Activated gamma-delta T cell (primary cell): Measurements from ENCODE around the gene SIX1.

Experiments
- DNase-seq: peaks from one replicate; lab custom pipeline; 2025; lab: John Stamatoyannopoulos, UW
- total RNA-seq, 2 donors: gene quantifications; one replicate each; lab custom pipeline; 2026; lab: John Stamatoyannopoulos, UW

SIX1 gene
- 0 to 0.13 reads per million in 2 donors for total RNA-seq

DNA sequence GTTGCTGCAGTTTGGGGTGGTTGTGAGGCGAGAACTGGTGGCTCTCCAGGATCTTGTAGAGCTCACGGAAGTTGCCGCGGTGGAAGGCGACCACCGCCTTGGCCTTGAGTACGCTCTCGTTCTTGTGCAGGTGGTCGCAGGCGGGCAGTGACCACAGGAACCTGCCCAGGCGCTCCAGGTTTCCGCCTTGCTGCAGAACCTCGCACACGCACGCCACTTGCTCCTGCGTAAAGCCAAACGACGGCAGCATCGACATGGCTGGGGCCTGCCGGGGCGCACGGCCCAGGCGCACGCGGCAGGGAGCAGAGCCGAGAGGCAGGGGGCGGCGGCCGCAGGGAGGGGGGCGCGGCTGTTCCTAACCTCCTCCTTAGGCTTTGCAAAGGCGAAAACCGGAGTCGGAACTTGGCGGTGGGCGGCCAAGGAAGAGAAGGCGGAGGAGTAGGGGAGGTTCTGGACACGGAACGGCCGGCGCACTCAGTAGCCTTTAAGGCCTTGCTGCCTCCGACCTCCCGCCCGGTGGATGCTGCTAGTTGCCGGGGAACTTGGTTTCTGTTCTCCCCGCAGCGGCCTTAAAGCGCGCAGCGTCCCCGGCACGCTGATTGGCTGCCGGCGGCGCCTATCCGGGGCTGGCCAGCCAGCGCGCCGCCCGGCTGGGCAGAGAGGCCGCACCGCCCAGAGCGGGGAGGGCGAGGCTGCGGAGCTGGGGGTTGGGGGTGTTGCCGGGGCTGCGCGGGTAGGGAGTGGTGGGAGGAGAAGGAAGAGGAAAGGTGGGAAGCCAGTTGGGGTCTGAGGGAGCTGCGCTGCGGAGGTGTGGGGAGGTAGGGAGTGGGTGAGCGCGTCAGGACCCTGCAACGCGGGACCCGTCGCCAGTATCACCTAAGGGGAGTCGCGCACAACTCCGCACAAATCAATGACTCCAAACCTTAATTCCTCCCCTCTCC is at the start of gene SIX1:
TSS of gene SIX1 (minus strand) at position 544 of the 941 bp plus-strand sequence. CDS start at position 256, 288 bp downstream.
- DNase-seq: no peak

DNA sequence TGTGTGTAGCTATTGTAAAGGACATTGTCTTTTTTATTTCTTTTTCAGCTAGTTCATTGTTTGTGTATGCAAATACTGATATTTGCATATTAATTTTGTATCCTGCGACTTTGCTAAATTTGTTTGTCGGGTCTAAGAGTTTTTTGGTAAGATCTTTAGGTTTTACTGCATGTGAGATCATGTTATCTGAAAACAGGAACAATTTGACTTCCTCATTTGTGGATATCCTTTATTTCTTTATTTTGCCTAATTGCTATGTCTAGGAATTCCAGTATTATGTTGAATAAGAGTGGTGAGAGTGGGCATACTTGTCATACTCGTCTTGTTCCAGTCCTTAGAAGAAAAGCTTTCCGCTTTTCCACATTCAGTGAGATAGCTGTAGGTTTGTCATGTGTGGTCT is 46.0 kb upstream of the SIX1 start:
- DNase-seq: no peak

DNA sequence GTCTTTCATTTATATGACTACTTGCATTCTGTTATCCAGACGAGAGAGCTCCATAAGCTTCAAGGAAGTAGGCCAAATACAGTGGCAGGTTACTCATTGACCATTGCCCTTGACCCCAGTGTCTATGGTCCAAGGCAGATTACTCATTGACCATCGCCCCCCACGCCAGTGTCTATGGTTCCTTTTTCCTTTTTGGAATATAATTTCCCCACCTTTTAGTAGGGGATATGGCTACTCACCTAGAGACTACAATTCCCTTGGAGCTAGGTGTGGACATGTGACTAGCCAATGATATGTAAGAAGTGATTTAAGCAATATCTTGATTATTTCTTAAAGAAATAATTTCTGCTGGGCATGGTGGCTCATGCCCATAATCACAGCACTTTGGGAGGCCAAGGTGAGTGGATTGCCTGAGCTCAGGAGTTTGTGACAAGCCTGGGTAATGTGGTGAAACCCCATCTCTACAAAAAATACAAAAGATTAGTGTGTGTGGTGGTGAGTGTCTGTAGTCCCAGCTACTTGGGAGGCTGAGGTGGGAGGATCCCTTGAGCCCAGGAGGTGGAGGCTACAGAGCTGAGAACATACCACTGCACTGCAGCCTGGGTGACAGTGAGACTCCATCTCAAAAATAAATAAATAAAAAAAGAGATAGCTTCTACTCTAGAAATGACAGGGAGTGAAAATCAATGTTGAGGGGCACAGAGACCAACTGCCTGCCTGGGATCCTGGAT is 42.3 kb upstream of the SIX1 start:
- DNase-seq: no peak

DNA sequence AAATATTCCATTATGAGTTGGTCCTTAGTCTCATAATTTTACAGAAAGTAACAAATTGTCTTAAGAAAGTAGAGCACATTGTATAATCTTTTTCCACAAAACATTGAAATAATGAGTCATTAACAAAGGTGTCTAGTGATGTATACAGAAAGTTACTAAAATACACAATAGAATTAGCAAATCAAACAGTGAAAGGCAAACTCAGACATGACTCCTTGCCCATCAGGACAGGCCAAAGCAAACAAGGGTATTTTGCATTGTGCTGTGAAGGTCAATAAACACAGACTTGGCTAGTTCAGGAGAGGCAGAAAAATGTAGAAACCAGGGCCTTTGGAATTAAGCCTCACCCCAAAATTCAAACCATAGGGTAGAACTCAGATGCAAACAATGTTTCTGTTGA is 37.6 kb upstream of the SIX1 start:
- no peak for DNase-seq

DNA sequence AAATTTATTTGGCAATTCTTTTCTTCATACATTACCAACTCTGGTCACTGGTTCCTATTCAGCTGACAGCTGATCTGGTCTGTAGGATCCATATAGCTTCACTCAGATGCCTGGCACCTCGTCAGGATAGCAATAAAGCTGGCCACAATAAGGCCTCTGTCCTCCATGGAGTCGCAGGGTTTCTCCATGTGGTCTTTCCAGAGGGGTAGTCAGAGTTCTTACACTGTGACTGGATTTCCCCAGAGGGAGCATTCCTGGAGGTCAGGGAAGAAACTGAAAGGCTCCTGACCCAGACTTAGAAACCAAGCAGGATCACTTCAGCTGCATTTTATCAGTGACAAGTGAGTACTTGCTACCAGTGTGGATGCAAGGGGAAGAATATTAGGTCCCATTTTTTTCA is 34.9 kb upstream of the SIX1 start:
- DNase-seq: no peak

DNA sequence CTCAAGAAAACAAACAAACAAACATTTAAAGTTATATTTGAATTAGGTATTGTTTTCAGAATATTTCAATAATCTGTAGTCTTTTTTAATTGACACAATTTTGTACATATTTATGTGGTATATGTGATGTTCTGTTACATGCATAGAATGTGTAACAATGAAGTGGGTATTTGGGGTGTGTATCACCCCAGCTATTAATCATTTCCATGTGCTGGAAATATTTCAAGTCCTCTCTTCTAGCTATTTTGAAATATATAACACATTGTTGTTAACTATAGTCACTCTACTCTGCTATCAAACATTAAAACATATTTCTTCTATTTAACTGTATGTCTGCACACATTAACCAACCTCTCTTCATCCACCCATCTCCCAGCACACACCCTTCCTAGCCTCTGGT is 32.0 kb upstream of the SIX1 start:
- DNase-seq: no peak

DNA sequence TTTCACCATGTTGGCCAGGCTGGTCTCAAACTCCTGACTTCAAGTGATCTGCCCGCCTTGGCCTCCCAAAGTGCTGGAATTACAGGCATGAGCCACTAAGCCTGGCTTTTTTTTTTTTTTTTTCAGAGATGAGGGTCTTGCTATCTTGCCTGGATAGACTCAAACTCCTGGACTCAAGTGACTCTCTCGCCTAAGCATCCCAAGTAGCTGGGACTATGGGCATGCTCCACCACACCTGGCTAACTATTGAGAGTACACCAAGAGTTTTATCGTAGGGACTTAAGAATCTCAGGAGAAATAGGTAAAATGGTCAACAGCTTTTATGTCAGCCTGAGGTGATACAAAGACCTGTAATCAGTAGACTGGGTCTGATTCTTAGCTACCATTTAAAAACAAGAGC is 31.2 kb upstream of the SIX1 start:
- DNase-seq: no peak

DNA sequence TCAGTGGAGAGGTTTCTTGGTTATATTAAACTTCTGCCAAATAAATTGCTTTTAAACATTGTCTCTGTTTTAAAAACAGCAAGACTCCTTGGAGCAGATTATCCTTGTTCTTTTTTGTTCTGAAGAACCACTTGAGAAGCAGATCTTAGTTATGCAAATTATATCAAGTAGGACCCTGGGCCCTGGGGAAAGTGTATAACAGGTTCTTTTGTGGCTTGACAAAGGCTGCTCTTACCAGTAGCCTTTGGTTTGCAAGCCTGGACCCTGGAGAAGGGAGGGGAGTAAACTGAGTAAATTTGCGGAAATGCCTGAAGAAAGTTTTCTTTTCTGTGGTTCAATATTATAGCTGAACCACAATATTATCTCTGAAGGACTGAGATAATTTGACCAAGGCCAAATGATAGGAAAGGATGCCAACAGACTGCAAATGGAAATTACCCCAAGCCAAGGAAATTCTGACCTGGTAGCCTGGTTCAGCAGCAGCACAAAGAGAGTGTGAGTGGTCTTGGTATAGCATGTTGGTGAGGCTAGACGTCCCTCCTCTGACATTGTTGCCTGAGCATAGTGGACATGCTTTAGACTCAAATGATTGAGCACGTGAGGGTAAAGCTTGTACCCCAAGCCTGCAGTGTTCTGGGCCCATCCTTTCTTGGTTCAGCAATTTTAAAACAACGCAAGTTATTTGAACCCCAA is 30.4 kb upstream of the SIX1 start:
- no peak for DNase-seq

DNA sequence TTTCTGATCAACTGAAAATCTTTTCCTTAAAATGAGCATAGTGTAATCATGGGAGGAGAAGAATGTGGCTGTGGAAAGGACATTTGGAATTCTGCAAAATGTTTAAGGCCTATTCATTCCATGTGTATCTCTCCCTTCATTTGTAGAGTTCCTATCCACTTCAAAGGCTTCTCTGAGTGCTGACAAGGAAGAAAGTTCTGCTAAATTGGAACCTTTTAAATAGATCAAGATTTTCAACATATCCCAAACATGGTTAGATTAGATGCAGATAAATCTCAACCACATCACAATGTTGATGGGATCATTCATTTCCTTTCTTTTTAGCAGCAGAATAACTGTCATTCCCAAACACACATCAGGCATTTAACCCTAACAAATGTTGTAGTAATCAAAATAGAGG is 28.4 kb upstream of the SIX1 start:
- DNase-seq: no peak

DNA sequence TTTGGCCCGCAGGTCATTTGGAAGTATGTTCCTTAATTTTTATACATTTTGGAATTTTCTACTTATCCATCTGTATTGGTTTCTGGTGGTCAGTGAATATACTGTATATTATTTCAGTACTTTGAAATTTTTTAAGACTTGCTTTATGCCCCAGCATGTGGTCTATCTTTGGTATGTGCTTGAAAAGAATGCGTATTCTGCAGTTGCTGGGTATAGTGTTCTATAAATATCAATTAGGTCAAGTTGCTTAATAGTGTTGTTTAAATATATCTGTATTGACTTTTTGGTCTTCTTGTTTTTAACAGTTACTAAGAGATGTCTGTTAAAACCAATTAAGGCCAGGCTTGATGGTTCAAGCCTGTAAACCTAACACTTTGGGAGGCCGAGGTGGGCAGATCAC is 21.7 kb upstream of the SIX1 start:
- DNase-seq: no peak

DNA sequence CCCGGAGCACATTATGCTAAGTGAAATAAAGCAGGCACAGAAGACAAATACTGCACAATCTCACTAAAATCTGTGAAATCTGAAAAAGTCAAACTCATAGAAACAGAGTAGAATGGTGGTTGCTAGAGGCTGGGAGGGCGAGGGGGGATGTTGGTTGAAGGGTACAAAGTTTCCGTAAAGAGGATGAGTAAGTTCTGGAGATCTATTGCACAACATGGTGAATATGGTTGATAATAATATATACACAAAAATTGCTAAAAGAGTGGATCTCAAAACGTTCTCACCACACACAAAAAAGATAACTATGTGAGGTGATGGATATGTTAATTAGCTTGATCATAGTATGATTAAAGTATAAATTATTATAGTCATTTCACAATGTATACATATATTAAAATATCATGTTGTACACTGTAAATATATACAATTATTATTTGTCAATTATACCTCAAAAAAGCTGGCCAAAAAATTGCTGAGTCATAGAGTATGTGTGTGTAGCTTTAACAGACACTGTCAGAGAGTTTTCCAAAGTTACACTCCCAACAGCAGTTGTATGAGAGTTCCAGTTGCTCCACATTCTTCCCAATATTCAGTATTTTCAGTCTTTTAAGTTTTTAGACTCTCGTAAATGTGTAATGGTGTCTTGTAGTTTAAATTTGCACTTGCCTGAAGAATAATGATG is 19.3 kb upstream of the SIX1 start:
- no peak for DNase-seq

DNA sequence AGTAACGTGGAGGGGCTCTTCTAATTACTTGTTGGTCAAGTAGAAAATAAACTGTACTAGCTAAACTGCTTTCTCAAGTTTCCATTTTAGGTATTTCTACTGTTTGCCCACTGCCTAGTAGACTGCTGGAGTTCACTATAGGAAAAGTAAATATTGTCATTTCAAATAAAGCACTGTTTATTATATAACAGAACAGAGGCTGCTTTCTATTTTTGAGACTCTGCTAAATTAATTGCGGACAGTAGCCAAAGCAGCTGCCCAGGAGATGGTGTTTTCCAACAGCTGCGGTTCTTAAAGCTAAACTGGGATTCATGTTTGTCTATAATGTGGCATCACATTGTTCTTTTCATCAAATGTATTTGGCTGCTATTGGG is 15.9 kb upstream of the SIX1 start:
- DNase-seq: no peak

DNA sequence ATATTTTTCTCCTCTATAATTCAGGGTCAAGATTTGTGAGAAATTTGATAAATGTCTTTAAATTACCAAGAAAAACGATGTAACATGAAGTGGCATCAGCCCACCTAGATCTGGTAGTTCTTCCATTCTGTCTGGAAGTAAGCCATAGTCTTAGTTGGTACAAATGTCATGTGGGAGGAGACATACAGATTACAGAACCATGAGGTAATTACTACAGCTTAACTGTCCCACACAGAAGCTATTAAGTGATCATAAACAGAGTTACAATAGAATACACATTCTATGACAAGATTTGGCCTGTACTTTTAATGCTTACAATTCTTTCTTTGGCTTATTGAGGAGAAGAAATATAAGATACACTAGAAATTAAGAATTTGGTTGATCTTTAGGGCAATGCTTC is 13.7 kb upstream of the SIX1 start:
- no peak for DNase-seq

DNA sequence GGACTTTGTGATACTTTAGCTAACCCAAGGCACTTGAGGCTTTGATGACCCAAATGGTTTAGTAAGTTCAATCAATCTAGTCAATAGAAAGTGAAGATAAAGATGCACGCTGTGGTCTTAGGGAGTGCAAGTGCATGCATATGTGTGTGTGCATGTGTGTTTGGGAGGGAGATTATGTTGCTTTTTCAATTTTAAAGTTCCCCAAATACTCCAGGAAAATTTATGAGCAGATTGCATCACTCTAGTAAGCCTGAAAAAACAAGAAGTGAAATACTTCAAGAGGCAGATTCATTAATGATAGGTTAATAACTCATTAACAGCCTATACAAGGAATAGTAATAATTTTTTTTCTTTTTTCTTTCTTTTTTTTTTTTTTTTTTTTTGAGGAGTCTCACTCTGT is 12.4 kb upstream of the SIX1 start:
- no peak for DNase-seq

DNA sequence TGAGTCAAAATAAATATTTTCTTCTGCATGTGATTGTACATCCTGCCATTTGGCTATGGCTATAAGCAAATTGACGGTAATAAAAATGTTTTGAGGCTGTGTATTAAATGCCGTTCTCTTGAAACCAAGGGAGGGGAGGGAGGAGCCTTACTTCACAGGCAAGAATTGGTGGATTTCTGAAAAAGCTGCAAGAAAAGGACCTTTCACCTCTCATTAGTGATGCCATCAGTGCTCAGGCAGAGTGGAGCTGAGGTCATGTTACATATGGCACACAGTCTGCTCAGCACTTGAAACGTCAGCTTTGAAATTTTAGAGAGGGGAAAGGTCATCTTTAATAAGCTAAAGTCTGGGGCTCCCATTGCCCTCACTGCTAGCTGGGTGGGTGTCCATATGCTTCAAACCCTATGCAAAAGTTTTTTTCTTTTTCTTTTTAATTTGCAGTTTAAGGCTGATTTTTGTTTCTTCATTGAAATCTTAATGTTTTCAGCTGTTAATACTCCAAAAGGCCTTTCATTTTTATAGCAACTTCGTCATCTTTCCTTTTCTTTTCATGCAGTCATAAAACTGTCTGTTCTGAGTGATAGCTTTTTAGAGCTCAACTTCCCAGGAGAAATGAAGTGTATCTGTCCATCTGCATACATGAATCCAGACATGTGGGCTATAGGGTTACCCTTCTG is 9.8 kb upstream of the SIX1 start:
- no peak for DNase-seq

DNA sequence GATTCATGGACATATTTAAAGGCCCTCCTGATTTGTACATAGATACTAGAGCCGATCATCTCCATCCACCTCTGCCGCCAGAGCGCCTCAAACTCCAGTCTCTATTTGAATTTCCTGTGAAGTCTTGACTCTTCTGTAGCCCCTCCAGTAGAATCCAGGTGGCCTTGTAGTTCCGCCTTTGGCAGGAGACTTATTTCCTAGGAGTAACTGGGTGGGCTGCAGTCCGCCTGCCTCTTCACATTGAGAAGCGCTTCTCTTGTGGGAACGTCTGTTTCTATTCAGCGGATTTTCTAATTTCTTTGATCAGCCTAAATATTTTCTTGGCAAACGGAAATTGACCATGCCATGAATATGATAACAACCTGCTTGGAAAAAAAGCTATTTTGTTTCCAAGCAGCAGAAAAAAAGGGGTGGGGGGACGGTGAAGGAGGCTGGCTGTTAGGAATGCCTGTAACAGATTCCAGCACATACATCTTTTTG is 9.0 kb upstream of the SIX1 start:
- DNase-seq: no peak

DNA sequence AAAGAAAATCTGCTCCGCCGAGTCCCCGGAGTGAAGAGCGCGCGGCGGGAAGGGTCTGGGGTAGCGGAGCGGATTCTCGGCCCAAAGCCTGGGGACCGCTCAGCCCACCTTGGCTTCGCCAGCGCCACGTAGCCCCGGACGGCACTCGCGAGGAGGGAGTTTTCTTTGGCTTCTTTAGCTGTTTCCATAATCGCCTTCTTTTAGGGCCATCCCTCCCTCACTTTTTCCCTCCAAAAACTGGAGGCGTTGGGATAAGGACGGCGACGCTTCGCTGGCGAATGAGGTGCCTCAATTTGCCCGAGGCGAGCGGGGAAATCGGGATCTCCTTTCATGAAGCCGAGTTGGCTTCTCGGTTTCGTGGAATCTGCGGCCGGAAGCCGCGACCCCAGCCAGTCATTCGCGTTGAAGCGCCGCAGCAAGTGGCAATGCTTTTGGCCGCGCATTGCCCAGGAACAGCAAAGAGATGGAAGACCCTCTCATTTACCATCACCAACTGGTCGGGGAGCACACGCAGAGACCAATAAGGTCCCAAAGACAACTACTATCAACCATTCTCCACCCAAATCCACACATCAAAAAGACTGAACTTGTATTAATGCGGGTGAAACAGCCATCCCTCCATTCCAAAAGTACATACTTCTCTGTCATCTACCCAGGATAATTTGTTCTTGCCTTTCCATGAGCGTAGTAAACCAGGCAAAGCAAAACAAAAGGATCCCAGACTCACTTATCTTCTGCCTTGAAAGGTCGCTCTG is 8.4 kb upstream of the SIX1 start:
- DNase-seq: no peak

DNA sequence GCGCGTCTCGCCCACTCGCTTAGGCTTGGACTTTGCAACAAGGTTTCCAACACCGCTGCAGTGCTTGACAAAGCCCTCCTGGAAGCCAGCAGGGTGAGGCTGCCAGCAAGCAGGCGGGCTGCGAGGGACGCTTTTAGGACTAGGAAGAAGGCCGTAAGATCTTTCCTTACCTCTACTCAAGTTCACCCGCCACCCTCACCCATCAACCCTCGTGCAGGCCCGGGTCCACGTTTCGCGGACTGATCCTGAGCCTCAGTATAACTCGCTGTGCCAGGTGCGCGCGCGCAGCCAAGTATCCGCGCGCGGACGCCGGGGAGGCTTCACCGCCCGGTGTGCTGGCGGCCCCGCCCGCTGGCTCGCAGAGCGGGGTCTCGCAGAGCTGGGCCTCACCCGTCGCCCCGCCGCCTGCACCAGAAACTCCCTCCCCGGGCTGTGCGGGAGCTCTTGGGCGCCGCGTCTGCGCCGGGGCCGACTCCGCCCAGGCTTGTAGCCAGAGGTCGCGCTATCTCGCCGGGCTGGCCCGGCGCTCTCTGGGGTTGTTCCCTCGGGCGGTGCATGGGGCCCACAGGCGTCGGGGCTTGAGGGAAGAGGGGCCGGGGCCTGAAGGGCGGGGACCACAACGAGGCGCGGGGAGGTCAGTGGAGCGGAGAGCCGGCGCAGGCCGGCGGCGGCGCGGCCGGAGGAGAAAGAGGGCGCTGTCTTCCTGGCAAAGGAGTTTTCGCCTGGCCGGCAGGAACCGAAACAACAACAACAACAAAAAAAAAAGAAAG is 7.6 kb upstream of the SIX1 start:
- no peak for DNase-seq

DNA sequence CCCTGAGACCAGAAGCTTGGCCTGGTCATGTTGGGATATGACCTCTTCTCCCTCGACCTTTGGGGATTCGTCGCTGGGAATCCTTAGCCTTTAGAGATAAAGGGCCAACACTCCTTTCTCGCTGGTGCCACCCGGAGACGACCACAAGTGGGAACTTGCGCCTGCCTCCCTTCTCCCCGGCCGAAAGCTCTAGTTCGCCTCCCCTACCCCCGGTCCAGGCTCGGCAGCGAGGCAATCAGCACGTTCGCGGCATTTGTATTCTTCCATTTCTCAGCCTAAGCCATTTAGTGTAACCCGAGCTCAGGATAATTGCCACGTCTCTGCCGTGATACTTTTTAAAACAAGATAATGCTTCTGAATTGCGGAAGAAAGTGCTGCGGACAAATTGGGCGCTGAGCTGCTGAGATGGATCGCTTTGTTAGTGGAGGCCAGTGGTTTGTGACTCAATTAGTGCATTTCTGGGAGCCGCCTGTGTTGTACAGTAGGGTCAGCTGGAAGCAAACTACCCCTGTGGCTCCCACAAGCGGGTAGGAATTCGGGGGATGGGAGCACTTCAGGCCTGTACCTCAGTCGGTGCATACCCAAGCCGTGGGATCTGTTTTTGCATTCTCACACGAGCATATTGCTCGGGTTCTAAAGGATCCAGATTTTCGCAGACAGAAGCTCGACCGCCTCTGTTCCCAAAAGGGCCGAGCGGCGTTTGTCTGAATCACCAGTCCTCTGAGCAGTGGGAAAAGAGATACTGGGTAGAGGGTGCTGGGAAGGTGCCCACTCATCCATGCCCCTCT is 6.8 kb upstream of the SIX1 start:
- DNase-seq: no peak
